ENCODE measurements around the gene TMEM150A. TPM values are rescaled to one million over a fixed set of nuclear protein-coding genes. Genes with fewer than 3 reads are reported as not detected.

TMEM150A gene
- total and polyA plus RNA-seq, 2 of the 4 experiments (the other 2 are of a cell fraction) = 4.8 to 16.3 TPM

GRCh38 chr2:85621338-85621737, 18.8 kb upstream of the TMEM150A start:
- ATAC-seq (ENCODE audit: low read depth) (no peak), DNase-seq (no peak)
- ChIA-PET CTCF (interaction anchor here (0.7 kb wide), 1 partner anchor 14 kb away, joined by 4 read pairs; no protein-coding TSS in a partner anchor), POLR2A (ENCODE audit: unreplicated experiment) (no interaction called here)
- Histone ChIP-seq H3K14ac (replicated peaks; ENCODE audit: low read depth, low read length) (no peak overlapping the region), H4K20me1 (ENCODE audit: insufficient read depth, low read length) (peaks cover 9% of the 10 kb centered on the region; the same call in 1 of the 2 replicates), H3K56ac (ENCODE audit: extremely low read depth, insufficient read depth, low read length) (no peak overlapping the region), H2BK20ac (ENCODE audit: low read depth, low read length) (no peak overlapping the region), H3K9me1 (ENCODE audit: insufficient read depth, low read length) (peaks cover 5% of the 10 kb centered on the region), H3K4me1 (ENCODE audit: control insufficient read depth, insufficient read depth, low read length) (peaks cover 2% of the 10 kb centered on the region; the same call in 1 of the 2 replicates), H2AFZ (replicated peaks; ENCODE audit: low read length, poor library complexity) (no peak overlapping the region), H3K4me2 (ENCODE audit: low read depth, low read length) (no peak overlapping the region), H4K91ac (ENCODE audit: insufficient read depth, low read depth, low read length) (no peak overlapping the region), H3K18ac (ENCODE audit: low read depth, low read length) (no peak overlapping the region), H3K36me3 (ENCODE audit: control insufficient read depth, insufficient read depth, low read length) (peaks cover 42% of the 10 kb centered on the region), H2BK15ac (ENCODE audit: low read depth, low read length) (no peak overlapping the region), H3K9me3 (ENCODE audit: control insufficient read depth, insufficient read depth, low read length) (no peaks in the 10 kb centered on the region), H3K23ac (ENCODE audit: low read depth, low read length) (no peak overlapping the region), H2AK9ac (replicated peaks; ENCODE audit: low read depth, low read length, poor library complexity) (no peak overlapping the region), H3K27ac (ENCODE audit: insufficient read depth, low read length) (no peak overlapping the region), H3K79me1 (ENCODE audit: low read depth in 1 of 2, low read length in 2 of 2) (peaks cover 31 to 36% of the 10 kb centered on the region in 2 experiments), H2BK5ac (ENCODE audit: low read depth, low read length, poor library complexity, severe bottlenecking) (no peak overlapping the region), H3K27me3 (ENCODE audit: control insufficient read depth, insufficient read depth, low read length) (no peaks in the 10 kb centered on the region), H4K5ac (ENCODE audit: low read depth, low read length) (no peak overlapping the region), H3K4ac (ENCODE audit: low read depth, low read length) (no peak overlapping the region), H3K9ac (ENCODE audit: low read depth, low read length) (no peak overlapping the region), H4K8ac (ENCODE audit: low read depth in 2 of 2, low read length in 2 of 2) (no peak overlapping the region), H2BK120ac (ENCODE audit: low read depth, low read length) (no peak overlapping the region), H3K4me3 (ENCODE audit: insufficient read depth, low read depth, low read length) (no peak overlapping the region), H2AK5ac (ENCODE audit: low read depth, low read length) (no peak overlapping the region)
- BruUV-seq (replicated peaks) = no TSS peak
- in situ Hi-C loops (cut with MboI; ENCODE audit: low sequenced_read_pairs) (no loop called here), intact Hi-C loops (cut with micrococcal nuclease) (no loop called here), dilution Hi-C loops (cut with HindIII; ENCODE audit: low sequenced_read_pairs, unreplicated experiment) (no loop called here)
- TF ChIP-seq NFE2L2 (IDR thresholded peaks at IDR 0.05; ENCODE audit: low read depth, low read length) (no peak), MXI1 (IDR thresholded peaks at IDR 0.05; ENCODE audit: borderline replicate concordance, low read depth, low read length) (no peak), CHD1 (IDR thresholded peaks at IDR 0.05; ENCODE audit: low read depth, low read length) (no peak), RCOR1 (IDR thresholded peaks at IDR 0.05; ENCODE audit: insufficient replicate concordance, low read length) (no peak), ELK1 (IDR thresholded peaks at IDR 0.05; ENCODE audit: borderline replicate concordance, low read depth, low read length) (no peak), BHLHE40 (IDR thresholded peaks at IDR 0.05; ENCODE audit: low read depth, low read length) (no peak), CTCF (conservative IDR thresholded peaks at IDR 0.05; ENCODE audit: low read depth, low read length) (no peak), POLR2A (IDR thresholded peaks at IDR 0.05; ENCODE audit: low read depth, low read length) (no peak), SMC3 (IDR thresholded peaks at IDR 0.05; ENCODE audit: low read depth, low read length) (no peak), FOS (IDR thresholded peaks at IDR 0.05; ENCODE audit: low read depth, low read length) (no peak), RAD21 (IDR thresholded peaks at IDR 0.05; ENCODE audit: low read length) (no peak), CEBPB (IDR thresholded peaks at IDR 0.05; ENCODE audit: low read depth, low read length) (no peak), USF2 (IDR thresholded peaks at IDR 0.05; ENCODE audit: low read depth, low read length) (no peak), RFX5 (IDR thresholded peaks at IDR 0.05; ENCODE audit: low read depth, low read length) (no peak)
- no CpG with 5 or more reads among the region's 1 CpG for WGBS, 2 experiments (ENCODE audit: extremely low coverage in 2 of 2, insufficient read length in 1 of 2)

All from IMR-90 (cell line).